Fibroblast of upper back skin (primary cell): ENCODE measurements around the gene ARIH2.

ENCODE experiments used
- DNase-seq: peaks from one replicate; pipeline ENCODE4 v3.0.0-alpha.2; 2013

ARIH2 gene

DNA sequence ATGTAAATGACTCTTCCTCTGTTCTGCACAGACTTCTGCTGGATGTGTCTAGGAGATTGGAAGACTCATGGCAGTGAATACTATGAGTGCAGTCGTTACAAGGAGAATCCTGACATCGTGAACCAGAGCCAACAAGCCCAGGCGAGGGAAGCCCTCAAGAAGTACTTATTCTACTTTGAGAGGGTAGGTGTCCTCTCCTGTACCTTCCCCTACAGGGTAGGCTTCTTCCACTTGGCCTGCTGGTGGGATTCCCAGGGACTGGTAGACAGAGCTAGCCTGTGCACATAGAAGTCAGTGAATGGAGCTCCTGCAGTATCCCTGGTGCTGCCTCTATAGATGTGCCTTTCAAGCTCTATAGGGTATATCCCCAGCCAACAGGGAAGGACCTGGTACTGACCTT is 60.8 kb downstream of the ARIH2 start:
- DNase-seq, result no peak

DNA sequence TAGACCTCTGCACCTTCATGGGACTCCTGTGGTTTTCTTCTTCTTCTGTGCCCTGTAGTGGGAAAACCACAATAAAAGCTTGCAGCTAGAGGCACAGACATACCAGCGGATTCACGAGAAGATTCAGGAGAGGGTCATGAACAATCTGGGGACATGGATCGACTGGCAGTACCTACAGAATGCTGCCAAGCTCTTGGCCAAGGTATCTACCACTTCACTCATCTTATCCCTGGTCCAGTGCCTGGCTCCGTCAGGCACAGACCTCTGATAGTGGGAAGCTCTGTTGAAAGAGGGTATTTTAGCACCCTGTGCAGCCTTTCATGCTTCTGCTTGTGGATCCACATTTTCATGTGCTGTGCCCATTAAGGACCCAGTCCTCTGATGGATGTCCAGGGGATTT is 61.7 kb downstream of the ARIH2 start:
- no peak for DNase-seq

GRCh38 chr3:48982016-48982415 is 63.4 kb downstream of the ARIH2 start:
- no peak for DNase-seq

GRCh38 chr3:48982686-48983085 is 64.0 kb downstream of the ARIH2 start:
- DNase-seq, result no peak

DNA sequence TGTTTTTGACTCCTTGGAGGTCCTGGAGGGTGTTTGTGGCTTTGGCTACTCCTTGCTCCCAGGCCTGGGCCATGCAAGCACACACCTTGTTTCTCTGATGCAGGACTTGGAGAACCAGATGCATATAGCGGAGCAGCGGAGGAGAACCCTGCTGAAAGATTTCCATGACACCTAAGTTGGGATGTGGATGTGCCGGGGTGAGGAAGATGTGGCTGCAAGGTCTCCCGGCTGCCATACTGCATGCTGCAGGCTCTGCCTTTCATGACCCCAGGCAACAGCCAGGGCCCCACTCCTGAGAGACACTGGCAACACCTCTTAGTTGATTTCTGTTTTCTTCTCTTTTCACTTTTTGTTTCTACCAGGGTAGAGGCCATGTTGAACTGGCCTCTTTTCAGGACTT is 64.5 kb downstream of the ARIH2 start:
- no peak for DNase-seq

- DNase-seq, result no peak
Measured at GRCh38 chr3:48984663-48985062, 66.0 kb downstream of the ARIH2 start.

- no peak for DNase-seq
Measured at GRCh38 chr3:48985831-48986376, 67.3 kb downstream of the ARIH2 start.

- no peak for DNase-seq
Measured at GRCh38 chr3:48989126-48989795, 70.6 kb downstream of the ARIH2 start.

DNA sequence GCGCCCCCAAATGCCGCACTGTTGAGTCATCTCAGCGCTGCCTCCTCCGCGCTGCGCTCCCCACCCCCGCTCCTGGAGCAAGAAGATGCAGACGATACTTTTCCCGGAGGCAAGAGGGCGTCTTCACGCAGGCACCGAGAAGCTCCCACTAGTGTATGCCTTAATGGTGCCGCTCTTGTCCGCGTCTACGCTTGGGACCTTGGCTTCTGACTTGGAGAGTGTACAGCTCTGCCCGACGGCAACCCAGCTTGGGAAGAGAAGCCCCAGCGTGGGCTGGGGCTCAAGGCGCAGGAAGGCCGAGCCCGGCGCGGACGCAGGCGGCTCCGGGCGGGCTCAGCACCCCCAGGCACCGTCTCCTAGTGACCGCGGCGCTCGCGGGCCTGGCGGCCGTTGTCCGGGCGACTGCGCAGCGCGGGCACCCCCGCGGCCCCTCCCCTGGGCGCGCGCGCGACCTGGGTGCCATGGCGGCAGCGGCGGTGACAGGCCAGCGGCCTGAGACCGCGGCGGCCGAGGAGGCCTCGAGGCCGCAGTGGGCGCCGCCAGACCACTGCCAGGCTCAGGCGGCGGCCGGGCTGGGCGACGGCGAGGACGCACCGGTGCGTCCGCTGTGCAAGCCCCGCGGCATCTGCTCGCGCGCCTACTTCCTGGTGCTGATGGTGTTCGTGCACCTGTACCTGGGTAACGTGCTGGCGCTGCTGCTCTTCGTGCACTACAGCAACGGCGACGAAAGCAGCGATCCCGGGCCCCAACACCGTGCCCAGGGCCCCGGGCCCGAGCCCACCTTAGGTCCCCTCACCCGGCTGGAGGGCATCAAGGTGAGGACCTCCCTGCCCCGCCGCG is 71.4 kb downstream of the ARIH2 start, which contains the start of gene P4HTM:
Gene P4HTM (plus strand): TSS at position 446 of the 840 bp plus-strand sequence. CDS start 16 bp downstream, at position 462.
- peak; percentile 95 for DNase-seq

- DNase-seq, result no peak
Measured at GRCh38 chr3:48990636-48991469, 72.2 kb downstream of the ARIH2 start.

DNA sequence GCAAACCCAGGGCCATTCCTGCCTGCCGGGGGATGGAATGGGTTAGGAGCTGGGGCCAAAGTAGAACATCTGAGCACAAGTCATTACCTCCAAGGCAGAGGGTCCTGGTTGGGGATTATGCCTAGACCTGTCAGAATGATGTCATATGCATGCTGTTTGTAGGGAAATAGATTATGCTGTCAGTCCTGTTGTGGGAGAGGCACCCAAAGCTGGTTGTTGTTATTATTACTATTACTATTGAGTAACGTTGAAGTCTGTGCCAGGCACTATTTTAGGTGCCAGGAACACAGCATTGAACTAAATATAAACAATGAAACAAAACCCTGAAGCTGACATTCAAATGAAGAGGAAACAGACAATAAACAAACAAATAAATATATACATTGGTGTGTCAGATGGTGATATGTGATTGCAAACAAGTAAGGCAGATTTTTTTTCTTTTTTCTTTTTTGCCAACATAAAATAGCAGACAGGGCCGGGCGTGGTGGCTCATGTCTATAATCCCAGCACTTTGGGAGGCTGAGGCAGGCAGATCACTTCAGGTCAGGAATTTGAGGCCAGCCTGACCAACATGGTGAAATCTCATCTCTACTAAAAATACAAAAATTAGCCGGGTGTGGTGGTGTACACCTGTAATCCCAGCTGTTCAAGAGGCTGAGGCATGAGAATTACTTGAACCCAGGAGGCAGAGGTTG is 73.4 kb downstream of the ARIH2 start:
- DNase-seq, result no peak

- no peak for DNase-seq
Measured at GRCh38 chr3:48993834-48994233, 75.2 kb downstream of the ARIH2 start.

DNA sequence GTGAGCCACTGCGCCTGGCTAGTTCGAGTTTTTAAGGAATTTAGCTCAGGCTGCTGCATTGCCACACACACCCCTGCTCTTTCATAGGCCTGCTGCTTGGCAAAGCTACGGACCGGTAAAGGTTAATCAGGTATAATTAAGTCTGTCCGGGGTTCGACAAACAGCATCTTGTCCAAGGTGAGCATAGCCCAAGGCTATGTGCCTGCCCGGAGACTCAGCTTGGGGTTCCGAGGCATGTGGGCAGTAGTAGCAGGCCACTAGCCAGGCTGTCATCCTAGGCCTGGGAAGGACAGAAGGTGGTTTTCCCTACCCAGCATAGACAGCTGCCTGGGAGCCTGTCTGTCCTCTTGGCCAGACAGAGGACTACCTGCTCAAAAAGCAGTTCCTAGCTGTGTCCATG is 78.0 kb downstream of the ARIH2 start:
- DNase-seq, result no peak

DNA sequence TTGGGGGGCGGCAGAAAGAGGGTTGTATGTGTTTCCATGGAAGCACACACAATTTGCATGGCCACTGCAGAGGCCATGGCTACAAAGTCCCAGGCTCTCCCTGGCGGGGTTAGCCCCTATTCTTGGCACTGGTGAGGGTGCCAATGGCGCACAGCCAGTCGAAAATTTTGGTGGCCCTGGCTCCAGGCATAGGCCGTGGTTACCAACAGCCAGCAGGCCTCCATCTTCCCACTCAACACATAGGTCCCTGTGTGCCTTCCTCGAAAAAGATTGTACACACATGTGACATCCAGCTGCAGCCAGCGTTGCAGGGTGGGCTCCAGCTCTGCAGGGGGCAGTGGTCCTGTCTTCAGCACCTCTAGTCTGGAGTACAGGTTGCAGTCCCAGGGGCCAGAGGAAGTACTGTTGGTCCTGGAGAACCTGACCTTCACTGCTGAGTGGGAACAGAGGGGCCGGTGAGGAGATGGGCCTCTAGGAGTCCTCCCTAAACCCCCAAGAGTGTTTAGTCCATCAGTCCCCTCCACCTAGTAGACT is 78.5 kb downstream of the ARIH2 start:
- no peak for DNase-seq

DNA sequence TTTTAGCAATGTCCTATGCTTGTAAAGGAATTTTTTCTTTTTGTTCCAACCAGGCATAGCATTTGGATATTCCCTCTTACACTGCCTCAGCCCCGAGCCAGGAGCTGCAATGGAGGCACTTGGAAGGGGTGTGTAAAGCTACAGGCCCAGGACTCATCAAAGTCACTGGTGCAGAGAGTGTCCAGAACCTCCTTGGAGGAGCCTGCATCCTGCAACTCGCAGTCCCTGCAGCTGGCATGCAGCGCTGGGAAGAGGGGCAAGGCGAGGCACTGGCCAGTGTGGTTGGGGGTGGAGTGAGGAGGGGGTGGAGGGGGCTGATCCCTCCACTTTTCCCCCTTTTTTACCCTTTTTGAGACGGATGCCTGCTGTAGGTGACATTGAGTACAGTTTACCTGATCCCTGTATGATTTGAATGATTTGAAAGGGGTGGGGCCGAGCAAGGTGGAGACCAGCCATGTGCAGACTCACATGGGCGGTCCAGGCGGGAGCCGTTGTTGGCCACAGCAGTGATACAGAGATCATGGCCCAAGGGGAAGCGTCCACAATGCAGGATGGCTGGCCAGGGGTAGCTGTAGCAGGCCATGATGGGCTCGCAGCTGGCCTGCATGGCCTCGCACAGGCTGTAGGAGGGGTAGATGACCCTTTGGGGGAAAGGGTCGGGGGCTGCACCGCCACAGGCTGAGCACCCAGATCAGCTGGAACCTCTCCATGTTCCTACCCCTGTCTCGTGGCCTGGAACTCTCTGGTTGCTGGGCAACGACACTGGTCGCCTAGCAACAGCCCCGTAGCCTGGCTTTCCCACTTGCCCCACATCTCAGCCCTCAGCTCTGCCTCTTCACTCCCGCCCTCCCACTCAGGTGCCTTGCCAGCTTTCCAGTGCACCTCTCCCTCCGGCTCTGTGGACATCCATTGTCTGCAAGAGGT is 79.3 kb downstream of the ARIH2 start:
- no peak for DNase-seq

GRCh38 chr3:48999085-48999858 is 80.6 kb downstream of the ARIH2 start:
- DNase-seq, result no peak

DNA sequence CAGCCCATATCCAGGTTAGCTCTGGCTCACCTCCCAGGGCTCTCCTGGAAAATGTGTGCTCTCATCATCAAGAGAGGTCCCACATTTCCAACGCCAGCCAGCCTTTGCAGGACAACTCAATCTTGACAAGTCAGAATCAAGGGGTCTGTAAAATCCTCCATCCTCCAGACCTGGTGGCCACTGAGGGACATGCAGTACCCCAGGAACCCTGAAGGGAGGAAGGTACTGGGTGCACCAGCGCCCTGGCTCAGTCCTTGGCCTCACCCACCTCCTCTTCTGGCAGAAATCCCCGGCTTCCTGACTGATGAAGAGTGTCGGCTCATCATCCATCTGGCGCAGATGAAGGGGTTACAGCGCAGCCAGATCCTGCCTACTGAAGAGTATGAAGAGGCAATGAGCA is 82.5 kb downstream of the ARIH2 start:
- no peak for DNase-seq

DNA sequence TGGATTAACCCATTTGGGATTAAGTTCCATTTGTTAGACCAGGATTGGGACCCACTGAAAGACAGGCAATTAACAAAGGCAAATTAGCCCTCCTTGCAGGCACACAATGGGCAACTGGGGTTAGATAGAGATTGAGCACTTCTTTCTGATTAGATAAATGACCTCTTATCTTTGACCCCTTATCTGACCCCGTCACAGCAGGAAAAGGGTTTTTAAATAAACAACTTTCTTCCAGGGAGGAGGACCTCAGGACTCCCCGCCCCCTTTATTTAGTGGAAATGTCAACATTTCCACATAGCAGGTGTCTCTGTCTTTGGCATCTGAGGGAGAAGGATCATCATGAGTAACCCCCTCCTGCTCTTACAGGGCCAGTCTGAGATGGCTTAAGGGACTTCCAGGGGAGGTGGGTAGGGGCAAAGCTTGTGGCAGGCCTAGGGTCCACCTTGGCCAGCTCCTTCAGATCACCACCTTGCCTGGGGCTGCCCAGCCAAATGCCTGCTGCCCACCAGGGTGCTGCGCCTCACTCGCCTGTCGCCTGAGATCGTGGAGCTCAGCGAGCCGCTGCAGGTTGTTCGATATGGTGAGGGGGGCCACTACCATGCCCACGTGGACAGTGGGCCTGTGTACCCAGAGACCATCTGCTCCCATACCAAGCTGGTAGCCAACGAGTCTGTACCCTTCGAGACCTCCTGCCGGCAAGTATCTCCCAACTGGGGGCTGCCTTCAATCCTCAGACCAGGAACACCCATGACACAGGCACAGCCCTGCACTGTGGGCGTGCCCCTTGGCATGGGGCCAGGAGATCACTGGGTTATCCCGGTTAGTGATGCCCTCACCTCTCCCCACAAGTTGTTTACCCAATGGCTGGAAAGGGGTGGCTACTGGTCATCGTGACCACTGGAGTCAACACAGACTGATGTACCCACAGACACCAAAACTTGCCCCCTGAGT is 86.0 kb downstream of the ARIH2 start:
- DNase-seq, result no peak

DNA sequence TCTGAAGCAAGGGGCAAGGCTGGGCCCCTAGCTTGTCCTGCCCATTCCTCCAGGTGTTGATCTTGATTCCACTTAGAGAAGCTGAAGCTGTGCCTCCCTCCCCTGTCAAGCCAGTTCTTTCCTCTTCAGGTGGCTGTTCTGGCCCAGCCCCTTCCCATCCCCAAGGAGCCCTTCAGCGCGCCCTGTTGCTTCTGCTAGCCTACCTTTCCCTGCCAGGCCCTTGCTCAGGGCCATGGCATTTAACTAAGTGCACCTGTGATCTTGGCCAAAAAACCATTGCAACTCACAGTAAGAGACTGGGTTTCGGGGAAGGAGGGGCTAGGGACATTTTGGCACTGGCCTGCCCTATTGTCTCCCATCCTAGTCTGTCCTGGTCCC is 86.7 kb downstream of the ARIH2 start:
- DNase-seq, result no peak
